Femur (tissue), 1 donor: Measurements from ENCODE around the gene TBX20.

Experiments used
- DNase-seq: peaks from one replicate; pipeline ENCODE4 v3.0.0-alpha.2; 2017

The TBX20 gene

GRCh38 chr7:35253710-35254495 is at the start of gene TBX20:
TSS of gene TBX20 (minus strand) at chr7:35254100. CDS start at chr7:35253620, 480 bp downstream.
- DNase-seq: peak; percentile 67

- no peak for DNase-seq
Observed at GRCh38 chr7:35289376-35289775, 35.5 kb upstream of the TBX20 start.

- no peak for DNase-seq
Observed at GRCh38 chr7:35286986-35287385, 33.1 kb upstream of the TBX20 start.

GRCh38 chr7:35286422-35286821 is 32.5 kb upstream of the TBX20 start:
- DNase-seq: no peak

GRCh38 chr7:35285799-35286198 is 31.9 kb upstream of the TBX20 start:
- DNase-seq: no peak

- no peak for DNase-seq
Observed at GRCh38 chr7:35280902-35281301, 27.0 kb upstream of the TBX20 start.

GRCh38 chr7:35277359-35277758 is 23.5 kb upstream of the TBX20 start:
- DNase-seq: no peak

GRCh38 chr7:35272246-35272645 is 18.3 kb upstream of the TBX20 start:
- DNase-seq: no peak

GRCh38 chr7:35268953-35269352 is 15.1 kb upstream of the TBX20 start:
- no peak for DNase-seq

GRCh38 chr7:35267411-35267810 is 13.5 kb upstream of the TBX20 start:
- no peak for DNase-seq

- no peak for DNase-seq
Observed at GRCh38 chr7:35263396-35263795, 9.5 kb upstream of the TBX20 start.

- no peak for DNase-seq
Observed at GRCh38 chr7:35261476-35262285, 7.8 kb upstream of the TBX20 start.

GRCh38 chr7:35261041-35261440 is 7.1 kb upstream of the TBX20 start:
- DNase-seq: no peak

- no peak for DNase-seq
Observed at GRCh38 chr7:35260246-35260645, 6.3 kb upstream of the TBX20 start.

GRCh38 chr7:35259523-35259908 is 5.6 kb upstream of the TBX20 start:
- no peak for DNase-seq

- DNase-seq: no peak
Observed at GRCh38 chr7:35258868-35259522, 5.1 kb upstream of the TBX20 start.

GRCh38 chr7:35258125-35258867 is 4.4 kb upstream of the TBX20 start:
- DNase-seq: no peak

- no peak for DNase-seq
Observed at GRCh38 chr7:35257251-35258124, 3.6 kb upstream of the TBX20 start.

- DNase-seq: no peak
Observed at GRCh38 chr7:35256256-35257175, 2.6 kb upstream of the TBX20 start.

- no peak for DNase-seq
Observed at GRCh38 chr7:35255443-35256255, 1.7 kb upstream of the TBX20 start.
